MM.1S (cell line): ENCODE measurements around the gene RUNX1.

Experiments
- DNase-seq: peaks from one replicate; pipeline ENCODE4 v3.0.0-alpha.2; 2015
- H2AFZ ChIP-seq: fragments of 300-600 bp; sonication (generic); 2 replicates; pipeline ENCODE4 v1.6.0; 2016; ENCODE audit warnings: antibody characterized with exemption, low read length
- H3F3A ChIP-seq: fragments of 300-600 bp; sonication (generic); 2 replicates; pipeline ENCODE4 v1.6.1; 2016; ENCODE audit warnings: mild to moderate bottlenecking, antibody characterized with exemption, low read length, moderate library complexity, mixed read lengths; ENCODE audit not compliant: insufficient read depth
- H3K27ac ChIP-seq: fragments of 300-600 bp; sonication (generic); 2 replicates; pipeline ENCODE4 v1.5.1; 2016; ENCODE audit warnings: mild to moderate bottlenecking, low read length
- H3K27me3 ChIP-seq: fragments of 300-600 bp; sonication (generic); replicated peaks from 2 replicates; pipeline ENCODE4 v1.6.0; 2016; ENCODE audit warnings: low read length; ENCODE audit not compliant: insufficient read depth
- H3K36me3 ChIP-seq: fragments of 300-600 bp; sonication (generic); replicated peaks from 2 replicates; pipeline ENCODE4 v1.6.1; 2016; ENCODE audit warnings: mild to moderate bottlenecking, low read length, mixed read lengths; ENCODE audit not compliant: insufficient read depth
- H3K4me1 ChIP-seq: fragments of 300-600 bp; sonication (generic); 2 replicates; pipeline ENCODE4 v1.6.1; 2016; ENCODE audit warnings: low read length, mixed read lengths
- H3K4me2 ChIP-seq: fragments of 300-600 bp; sonication (generic); 2 replicates; pipeline ENCODE4 v1.6.0; 2016; ENCODE audit warnings: low read depth, low read length
- H3K4me3 ChIP-seq: fragments of 300-600 bp; sonication (generic); 2 replicates; pipeline ENCODE4 v1.5.1; 2016; ENCODE audit warnings: low read length, mixed read lengths
- H3K79me2 ChIP-seq: fragments of 300-600 bp; sonication (generic); 2 replicates; pipeline ENCODE4 v1.6.1; 2016; ENCODE audit warnings: mixed run types, low read length, mixed read lengths
- H3K9ac ChIP-seq: fragments of 300-600 bp; sonication (generic); 2 replicates; pipeline ENCODE4 v1.6.1; 2016; ENCODE audit warnings: low read length, mixed read lengths
- H3K9me2 ChIP-seq: fragments of 300-600 bp; sonication (generic); replicated peaks from 2 replicates; pipeline ENCODE4 v1.6.1; 2016; ENCODE audit warnings: mild to moderate bottlenecking, low read length, mixed read lengths; ENCODE audit not compliant: insufficient read depth
- H3K9me3 ChIP-seq: fragments of 300-600 bp; sonication (generic); replicated peaks from 2 replicates; pipeline ENCODE4 v1.6.1; 2016; ENCODE audit warnings: mild to moderate bottlenecking, low read length, mixed read lengths; ENCODE audit not compliant: insufficient read depth
- H4K20me1 ChIP-seq: fragments of 300-600 bp; sonication (generic); 2 replicates; pipeline ENCODE4 v1.6.1; 2016; ENCODE audit warnings: mild to moderate bottlenecking, low read length, moderate library complexity, mixed read lengths; ENCODE audit not compliant: insufficient read depth
- CTCF ChIP-seq: fragments of 300-600 bp; sonication (generic); IDR thresholded peaks from 2 replicates; pipeline ENCODE4 v1.5.1; 2016; ENCODE audit warnings: antibody characterized with exemption, low read length, mixed read lengths
- EZH2 ChIP-seq: fragments of 300-600 bp; sonication (generic); optimal IDR thresholded peaks from 2 replicates; pipeline ENCODE3; 2017; ENCODE audit warnings: low read depth, mild to moderate bottlenecking, antibody characterized with exemption, low read length, mixed read lengths
- EZH2phosphoT487 ChIP-seq: fragments of 300-600 bp; sonication (generic); IDR thresholded peaks from 2 replicates; pipeline ENCODE4 v1.6.1; 2018; ENCODE audit warnings: antibody characterized with exemption, low read length

RUNX1 gene

GRCh38 chr21:34878940-34879339 is 170.2 kb downstream of the RUNX1 start:
- Histone ChIP-seq H3K27ac (no peak overlapping the region), H3K4me2 (no peak overlapping the region), H3K4me1 (peaks cover 26% of the 10 kb centered on the region), H4K20me1 (no peaks in the 10 kb centered on the region), H3F3A (peaks cover 21% of the 10 kb centered on the region), H2AFZ (no peak overlapping the region), H3K9me2 (no peaks in the 10 kb centered on the region), H3K79me2 (peaks cover 23% of the 10 kb centered on the region), H3K27me3 (no peaks in the 10 kb centered on the region), H3K9me3 (no peaks in the 10 kb centered on the region), H3K4me3 (no peak overlapping the region), H3K36me3 (peaks cover 7% of the 10 kb centered on the region; the same call in 1 of the 2 replicates), H3K9ac (no peak overlapping the region)
- DNase-seq: no peak
- no peak for TF ChIP-seq EZH2
- TF ChIP-seq CTCF: no peak
- TF ChIP-seq EZH2phosphoT487: no peak

GRCh38 chr21:34878501-34878900 is 170.6 kb downstream of the RUNX1 start:
- Histone ChIP-seq H3K4me1 (peaks cover 22% of the 10 kb centered on the region), H4K20me1 (no peaks in the 10 kb centered on the region)

GRCh38 chr21:34877485-34878128 is 171.5 kb downstream of the RUNX1 start:
- Histone ChIP-seq H3K4me3 (no peak overlapping the region), H3F3A (peaks cover 14% of the 10 kb centered on the region), H4K20me1 (no peaks in the 10 kb centered on the region), H3K36me3 (peaks cover 7% of the 10 kb centered on the region; the same call in 1 of the 2 replicates), H3K4me1 (peaks cover 14% of the 10 kb centered on the region), H3K27ac (no peak overlapping the region), H2AFZ (no peak overlapping the region), H3K9me2 (no peaks in the 10 kb centered on the region), H3K4me2 (no peak overlapping the region), H3K79me2 (peaks cover 21% of the 10 kb centered on the region), H3K9me3 (no peaks in the 10 kb centered on the region), H3K9ac (no peak overlapping the region), H3K27me3 (no peaks in the 10 kb centered on the region)
- DNase-seq: no peak
- TF ChIP-seq CTCF (no peak), EZH2 (no peak), EZH2phosphoT487 (no peak)

More at GRCh38 chr21:34878501-34878900, 170.6 kb downstream of the RUNX1 start:
- no peak for DNase-seq
- Histone ChIP-seq H3K9me2 (no peaks in the 10 kb centered on the region), H3F3A (peaks cover 21% of the 10 kb centered on the region), H3K27me3 (no peaks in the 10 kb centered on the region), H3K27ac (no peak overlapping the region), H3K4me3 (no peak overlapping the region), H3K9ac (no peak overlapping the region), H3K79me2 (peaks cover 23% of the 10 kb centered on the region), H3K36me3 (peaks cover 7% of the 10 kb centered on the region; the same call in 1 of the 2 replicates), H3K4me2 (no peak overlapping the region), H3K9me3 (no peaks in the 10 kb centered on the region), H2AFZ (no peak overlapping the region)
- TF ChIP-seq EZH2phosphoT487: no peak
- no peak for TF ChIP-seq CTCF
- TF ChIP-seq EZH2: no peak
